Neural cell (in vitro differentiated cells): Measurements from ENCODE around the gene DENND1A. TPM values are rescaled to one million over a fixed set of nuclear protein-coding genes. Genes with fewer than 3 reads are reported as not detected.

ENCODE experiments used
- H2AFZ ChIP-seq: fragments of 200-600, 300-800 bp; sonication (generic), shearing (Covaris generic); 2 replicates; pipeline ENCODE4 v1.6.0; 2014; ENCODE audit warnings: low read depth, mild to moderate bottlenecking, antibody characterized with exemption, low read length, moderate library complexity
- H3F3A ChIP-seq: fragments of 200-600 bp; shearing (Covaris generic); 2 replicates; pipeline ENCODE4 v1.6.1; 2016; ENCODE audit warnings: mild to moderate bottlenecking, moderate library complexity, mixed read lengths, antibody characterized with exemption, low read length; ENCODE audit not compliant: insufficient read depth, poor library complexity, severe bottlenecking
- H3K27ac ChIP-seq: fragments of 200-600, 300-800 bp; sonication (generic), shearing (Covaris generic); 2 replicates; pipeline ENCODE4 v1.5.1; 2014; ENCODE audit warnings: mild to moderate bottlenecking, low read length, moderate library complexity
- H3K27me3 ChIP-seq: fragments of 300-800, 200-600 bp; sonication (generic), shearing (Covaris generic); 2 replicates; pipeline ENCODE4 v1.6.0; 2014; ENCODE audit warnings: mild to moderate bottlenecking, low read depth, low read length, moderate library complexity; ENCODE audit not compliant: insufficient read depth
- H3K36me3 ChIP-seq: fragments of 300-800, 200-600 bp; sonication (generic), shearing (Covaris generic); 2 replicates; pipeline ENCODE4 v1.5.1; 2014; ENCODE audit warnings: mild to moderate bottlenecking, antibody characterized with exemption, low read length, moderate library complexity; ENCODE audit not compliant: insufficient read depth
- H3K4me2 ChIP-seq: fragments of 300-800, 200-600 bp; sonication (generic), shearing (Covaris generic); 2 replicates; pipeline ENCODE4 v1.6.0; 2014; ENCODE audit warnings: mild to moderate bottlenecking, low read length
- H3K4me3 ChIP-seq: fragments of 300-800, 200-600 bp; sonication (generic), shearing (Covaris generic); 2 replicates; pipeline ENCODE4 v1.5.1; 2014; ENCODE audit warnings: mild to moderate bottlenecking, low read length, moderate library complexity
- H3K79me2 ChIP-seq: fragments of 200-600 bp; shearing (Covaris generic); replicated peaks from 2 replicates; pipeline ENCODE4 v1.6.0; 2014; ENCODE audit warnings: mild to moderate bottlenecking, low read length, moderate library complexity; ENCODE audit not compliant: insufficient read depth
- H3K9ac ChIP-seq: fragments of 300-800, 200-600 bp; sonication (generic), shearing (Covaris generic); 2 replicates; pipeline ENCODE4 v1.6.1; 2016; ENCODE audit warnings: mild to moderate bottlenecking, low read length, mixed read lengths
- H3K9me2 ChIP-seq: fragments of 200-600 bp; shearing (Covaris generic); 2 replicates; pipeline ENCODE4 v1.6.1; 2016; ENCODE audit warnings: mild to moderate bottlenecking, low read length, mixed read lengths; ENCODE audit not compliant: insufficient read depth
- H3K9me3 ChIP-seq: fragments of 200-600, 300-800 bp; sonication (generic), shearing (Covaris generic); 2 replicates; pipeline ENCODE4 v1.6.1; 2016; ENCODE audit warnings: mild to moderate bottlenecking, mixed run types, low read length, moderate library complexity, mixed read lengths
- H4K20me1 ChIP-seq: fragments of 200-600 bp; shearing (Covaris generic); 2 replicates; pipeline ENCODE4 v1.6.1; 2016; ENCODE audit warnings: mild to moderate bottlenecking, mixed run types; ENCODE audit not compliant: insufficient read depth
- CTCF ChIP-seq: fragments of 450-650 bp; IDR thresholded peaks from 2 replicates; pipeline ENCODE4 v1.5.1; 2014; ENCODE audit warnings: antibody characterized with exemption, mild to moderate bottlenecking, moderate library complexity; ENCODE audit not compliant: poor library complexity, severe bottlenecking
- EP300 ChIP-seq: fragments of 450-650 bp; conservative IDR thresholded peaks from 2 replicates; pipeline ENCODE4 v1.6.1; 2014; ENCODE audit warnings: antibody characterized with exemption, mild to moderate bottlenecking, moderate library complexity; ENCODE audit not compliant: poor library complexity, severe bottlenecking
- EZH2 ChIP-seq: fragments of 200-600, 300-800 bp; shearing (Covaris generic), sonication (generic); IDR thresholded peaks from 2 replicates; pipeline ENCODE4 v1.6.1; 2014; ENCODE audit warnings: antibody characterized with exemption, low read length, borderline replicate concordance, mild to moderate bottlenecking; ENCODE audit not compliant: insufficient read depth, poor library complexity, severe bottlenecking
- MXI1 ChIP-seq: fragments of 450-650 bp; conservative IDR thresholded peaks from 2 replicates; pipeline ENCODE4 v1.6.1; 2014; ENCODE audit warnings: antibody characterized with exemption, mild to moderate bottlenecking; ENCODE audit not compliant: poor library complexity, severe bottlenecking
- POLR2AphosphoS5 ChIP-seq: IDR thresholded peaks from 2 replicates; pipeline ENCODE4 v1.6.1; 2012
- RAD21 ChIP-seq: fragments of 450-650 bp; conservative IDR thresholded peaks from 2 replicates; pipeline ENCODE4 v1.6.1; 2014; ENCODE audit warnings: antibody characterized with exemption, mild to moderate bottlenecking, moderate library complexity
- SMC3 ChIP-seq: fragments of 450-650 bp; conservative IDR thresholded peaks from 2 replicates; pipeline ENCODE4 v1.6.1; 2014; ENCODE audit warnings: antibody characterized with exemption, mild to moderate bottlenecking, moderate library complexity; ENCODE audit not compliant: poor library complexity
- TAF1 ChIP-seq: IDR thresholded peaks from 2 replicates; pipeline ENCODE4 v1.6.1; 2012; ENCODE audit warnings: low read depth
- polyA plus RNA-seq: library from polyadenylated mRNA; depleted of rRNA; stranded (reverse); fragments of >200 nt; gene quantifications from 2 replicates; pipeline ENCODE4 v1.2.3, GENCODE V29; 2014
- TF ChIP-seq, protein P1 (sequence below): IDR thresholded peaks from 2 replicates; pipeline ENCODE4 v1.6.1; 2012; ENCODE audit warnings: borderline replicate concordance

The DENND1A gene
- polyA plus RNA-seq, 1 donor from 2014 or later: 2.3 TPM

DNA sequence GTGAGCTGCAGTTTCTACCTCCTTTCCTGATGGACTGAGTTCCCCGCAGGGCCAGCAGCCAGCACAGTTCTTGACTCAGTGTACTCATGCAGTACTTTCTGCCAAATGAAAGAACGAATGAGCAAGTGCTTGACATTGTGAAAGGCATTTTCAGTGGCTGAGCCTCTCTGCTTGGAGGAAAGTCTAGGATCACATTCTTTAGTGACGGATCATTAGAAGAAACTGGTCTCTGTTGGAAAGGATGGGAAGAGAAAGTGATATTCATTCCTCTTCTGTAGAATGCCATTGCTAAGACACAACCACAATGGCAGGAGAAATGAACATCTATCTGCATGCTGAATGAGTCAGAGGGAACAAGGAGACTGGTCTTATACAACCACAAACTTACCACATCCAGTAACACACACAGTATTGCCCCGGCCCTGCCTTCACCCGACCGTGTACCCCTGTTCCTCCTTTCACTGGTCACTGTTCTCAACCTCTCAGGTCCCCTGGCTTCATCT, 367.0 kb downstream of the DENND1A start:
- Histone ChIP-seq H3K4me2 (no peak overlapping the region), H4K20me1 (no peaks in the 10 kb centered on the region), H3K27ac (no peak overlapping the region)

GRCh38 chr9:123561046-123561445, 368.9 kb downstream of the DENND1A start:
- Histone ChIP-seq H3F3A (no peaks in the 10 kb centered on the region), H3K4me3 (no peak overlapping the region), H3K9me3 (no peaks in the 10 kb centered on the region), H3K36me3 (no peaks in the 10 kb centered on the region), H3K9me2 (no peaks in the 10 kb centered on the region), H3K27ac (no peak overlapping the region), H4K20me1 (no peaks in the 10 kb centered on the region), H3K27me3 (no peaks in the 10 kb centered on the region), H3K4me2 (no peak overlapping the region), H3K79me2 (no peaks in the 10 kb centered on the region), H3K9ac (no peak overlapping the region), H2AFZ (no peak overlapping the region)
- TF ChIP-seq TAF1 (no peak), RAD21 (no peak), CTCF (no peak), POLR2AphosphoS5 (no peak), SMC3 (no peak), EZH2 (no peak), EP300 (no peak), MXI1 (no peak)
- TF ChIP-seq, protein P1, sequence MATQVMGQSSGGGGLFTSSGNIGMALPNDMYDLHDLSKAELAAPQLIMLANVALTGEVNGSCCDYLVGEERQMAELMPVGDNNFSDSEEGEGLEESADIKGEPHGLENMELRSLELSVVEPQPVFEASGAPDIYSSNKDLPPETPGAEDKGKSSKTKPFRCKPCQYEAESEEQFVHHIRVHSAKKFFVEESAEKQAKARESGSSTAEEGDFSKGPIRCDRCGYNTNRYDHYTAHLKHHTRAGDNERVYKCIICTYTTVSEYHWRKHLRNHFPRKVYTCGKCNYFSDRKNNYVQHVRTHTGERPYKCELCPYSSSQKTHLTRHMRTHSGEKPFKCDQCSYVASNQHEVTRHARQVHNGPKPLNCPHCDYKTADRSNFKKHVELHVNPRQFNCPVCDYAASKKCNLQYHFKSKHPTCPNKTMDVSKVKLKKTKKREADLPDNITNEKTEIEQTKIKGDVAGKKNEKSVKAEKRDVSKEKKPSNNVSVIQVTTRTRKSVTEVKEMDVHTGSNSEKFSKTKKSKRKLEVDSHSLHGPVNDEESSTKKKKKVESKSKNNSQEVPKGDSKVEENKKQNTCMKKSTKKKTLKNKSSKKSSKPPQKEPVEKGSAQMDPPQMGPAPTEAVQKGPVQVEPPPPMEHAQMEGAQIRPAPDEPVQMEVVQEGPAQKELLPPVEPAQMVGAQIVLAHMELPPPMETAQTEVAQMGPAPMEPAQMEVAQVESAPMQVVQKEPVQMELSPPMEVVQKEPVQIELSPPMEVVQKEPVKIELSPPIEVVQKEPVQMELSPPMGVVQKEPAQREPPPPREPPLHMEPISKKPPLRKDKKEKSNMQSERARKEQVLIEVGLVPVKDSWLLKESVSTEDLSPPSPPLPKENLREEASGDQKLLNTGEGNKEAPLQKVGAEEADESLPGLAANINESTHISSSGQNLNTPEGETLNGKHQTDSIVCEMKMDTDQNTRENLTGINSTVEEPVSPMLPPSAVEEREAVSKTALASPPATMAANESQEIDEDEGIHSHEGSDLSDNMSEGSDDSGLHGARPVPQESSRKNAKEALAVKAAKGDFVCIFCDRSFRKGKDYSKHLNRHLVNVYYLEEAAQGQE: no peak

More for the DNA sequence above, 367.0 kb downstream of the DENND1A start:
- Histone ChIP-seq H3F3A (no peaks in the 10 kb centered on the region), H3K4me3 (no peak overlapping the region), H3K9ac (no peak overlapping the region), H2AFZ (no peak overlapping the region), H3K36me3 (no peaks in the 10 kb centered on the region), H3K9me3 (no peaks in the 10 kb centered on the region), H3K9me2 (no peaks in the 10 kb centered on the region), H3K27me3 (no peaks in the 10 kb centered on the region), H3K79me2 (no peaks in the 10 kb centered on the region)
- TF ChIP-seq RAD21 (no peak), POLR2AphosphoS5 (no peak), MXI1 (no peak), TAF1 (no peak), EP300 (no peak), CTCF (no peak), EZH2 (no peak), SMC3 (no peak)
- TF ChIP-seq, protein P1: no peak
